HS-27A (cell line): Measurements from ENCODE around the gene PIMREG.

Experiments
- DNase-seq: peaks from one replicate; pipeline ENCODE4 v3.0.0-alpha.2; 2012; ENCODE audit warnings: low read depth, missing footprints

Gene PIMREG

GRCh38 chr17:6498901-6499540 lies 54.8 kb downstream of the PIMREG start:
- no peak for DNase-seq
